ENCODE results near the gene SNX8.

Gene SNX8

DNA sequence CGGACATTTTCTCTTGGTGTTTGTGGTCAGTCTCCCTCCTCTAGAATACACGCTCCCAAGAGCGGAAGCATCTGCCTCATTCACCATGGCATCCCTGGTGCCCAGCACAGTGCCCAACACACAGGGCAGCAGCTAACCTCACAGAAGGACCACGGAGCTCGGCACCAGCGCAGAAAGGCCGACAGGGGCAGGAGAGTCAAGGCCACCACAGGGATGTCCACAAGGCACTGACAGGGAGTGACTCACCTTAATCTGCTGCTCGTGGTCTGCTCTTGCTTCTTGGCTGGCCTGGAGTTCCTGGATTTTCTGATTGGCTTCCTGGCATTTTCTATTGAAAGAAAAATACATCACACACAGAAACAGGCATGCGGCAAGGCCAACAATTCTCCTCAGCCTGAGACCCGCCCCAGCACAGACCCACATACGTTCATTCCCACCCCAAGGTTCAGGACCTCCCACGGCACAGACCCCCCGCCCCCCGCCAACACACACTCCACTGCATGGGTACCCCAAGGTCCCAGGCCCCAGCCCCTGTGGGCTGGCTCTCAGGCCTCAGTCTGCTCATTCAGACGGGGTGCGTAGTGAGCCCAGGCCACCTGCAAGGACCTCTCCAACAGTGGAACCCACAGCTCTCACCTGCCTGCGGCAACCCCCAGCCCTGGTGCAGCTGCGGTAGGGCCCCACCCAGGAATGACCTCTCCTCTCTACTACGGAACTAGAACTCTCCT, 96.4 kb downstream of the SNX8 start:
- Histone ChIP-seq H3K27ac (ENCODE audit: low read depth, low read length) (no peak overlapping the region), H3K4me3 (ENCODE audit: low read length) (no peak overlapping the region), H3K9ac (ENCODE audit: low read length) (no peak overlapping the region), H3K27me3 (ENCODE audit: control insufficient read depth, insufficient read depth, low read length) (no peaks in the 10 kb centered on the region), H3K36me3 (ENCODE audit: control insufficient read depth, insufficient read depth, low read length) (peaks cover 33% of the 10 kb centered on the region), H3K4me1 (ENCODE audit: control insufficient read depth, insufficient read depth, low read length) (no peaks in the 10 kb centered on the region)

DNA sequence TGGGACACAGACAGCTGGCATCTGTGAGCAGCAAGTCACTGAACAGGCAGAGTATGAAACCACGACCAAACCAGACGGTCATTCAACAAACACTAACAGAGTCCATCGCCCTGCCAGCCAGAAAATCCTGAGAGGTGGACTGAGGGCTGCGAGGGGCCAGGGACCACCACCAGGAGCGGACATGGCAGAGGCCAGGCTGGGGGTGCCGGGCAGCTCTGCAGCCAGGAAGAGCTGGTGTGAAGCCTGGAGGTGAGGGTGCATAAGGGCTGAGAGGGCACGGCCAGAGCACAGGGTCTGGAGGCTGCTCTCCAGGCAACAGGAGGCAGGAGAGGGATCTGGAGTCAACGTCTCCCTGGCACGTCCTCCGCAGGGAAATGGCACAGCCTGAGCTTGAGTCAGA, 97.0 kb downstream of the SNX8 start:
- Histone ChIP-seq H3K27me3 (ENCODE audit: control insufficient read depth, insufficient read depth, low read length) (no peaks in the 10 kb centered on the region), H3K9ac (ENCODE audit: low read length) (no peak overlapping the region), H3K4me3 (ENCODE audit: low read length) (no peak overlapping the region), H3K4me1 (ENCODE audit: control insufficient read depth, insufficient read depth, low read length) (no peaks in the 10 kb centered on the region), H3K27ac (ENCODE audit: low read depth, low read length) (no peak overlapping the region), H3K36me3 (ENCODE audit: control insufficient read depth, insufficient read depth, low read length) (peaks cover 34% of the 10 kb centered on the region)

DNA sequence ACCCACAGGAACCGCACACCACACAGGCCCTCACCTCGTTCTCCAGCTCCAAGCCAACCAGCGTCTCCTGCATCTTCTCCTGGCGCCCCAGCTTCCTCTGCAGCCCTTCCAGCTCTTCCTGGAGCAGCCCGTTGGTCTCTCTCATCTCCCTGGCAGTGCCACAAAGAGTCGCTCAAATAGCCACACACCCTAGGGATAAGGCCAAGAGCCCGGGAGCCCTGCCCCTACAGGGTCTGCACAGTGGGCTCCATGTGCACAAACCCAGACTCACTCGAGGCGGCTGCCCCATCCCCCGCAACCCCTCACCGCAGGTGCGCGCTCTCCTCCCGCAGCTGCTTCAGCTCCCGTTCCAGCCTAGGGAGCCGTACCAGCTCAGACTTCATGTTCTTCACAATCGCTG, 98.4 kb downstream of the SNX8 start:
- no peaks in the 10 kb centered on the region for H3K27me3 ChIP-seq (ENCODE audit: control insufficient read depth, insufficient read depth, low read length)
- H3K4me1 ChIP-seq (ENCODE audit: control insufficient read depth, insufficient read depth, low read length): no peaks in the 10 kb centered on the region
- peaks cover 30% of the 10 kb centered on the region for H3K36me3 ChIP-seq (ENCODE audit: control insufficient read depth, insufficient read depth, low read length)
- no peak overlapping the region for H3K9ac ChIP-seq (ENCODE audit: low read length)
- H3K4me3 ChIP-seq (ENCODE audit: low read length): no peak overlapping the region
- no peak overlapping the region for H3K27ac ChIP-seq (ENCODE audit: low read depth, low read length)

DNA sequence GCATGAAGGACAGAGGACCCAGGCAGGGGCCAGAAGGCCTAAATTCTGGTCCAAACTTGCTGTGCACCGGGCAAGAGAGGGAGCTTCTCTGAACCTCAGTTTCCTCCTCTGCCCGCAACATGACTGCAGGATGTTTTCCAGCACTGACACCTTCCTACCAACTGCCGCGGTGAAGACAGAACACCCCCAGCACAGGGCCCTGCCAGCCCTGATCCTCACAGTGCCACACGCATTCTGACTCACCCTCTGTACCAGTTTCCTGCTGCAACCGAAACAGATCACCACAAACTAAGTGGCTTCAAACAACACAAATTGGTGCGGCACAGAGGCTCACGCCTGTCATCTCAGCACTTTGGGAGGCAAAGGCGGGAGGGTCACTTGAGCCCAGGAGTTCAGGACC, 99.6 kb downstream of the SNX8 start:
- peaks cover 30% of the 10 kb centered on the region for H3K36me3 ChIP-seq (ENCODE audit: control insufficient read depth, insufficient read depth, low read length)
- H3K4me3 ChIP-seq (ENCODE audit: low read length): no peak overlapping the region
- H3K27me3 ChIP-seq (ENCODE audit: control insufficient read depth, insufficient read depth, low read length): no peaks in the 10 kb centered on the region
- no peak overlapping the region for H3K9ac ChIP-seq (ENCODE audit: low read length)
- H3K4me1 ChIP-seq (ENCODE audit: control insufficient read depth, insufficient read depth, low read length): no peaks in the 10 kb centered on the region
- no peak overlapping the region for H3K27ac ChIP-seq (ENCODE audit: low read depth, low read length)

DNA sequence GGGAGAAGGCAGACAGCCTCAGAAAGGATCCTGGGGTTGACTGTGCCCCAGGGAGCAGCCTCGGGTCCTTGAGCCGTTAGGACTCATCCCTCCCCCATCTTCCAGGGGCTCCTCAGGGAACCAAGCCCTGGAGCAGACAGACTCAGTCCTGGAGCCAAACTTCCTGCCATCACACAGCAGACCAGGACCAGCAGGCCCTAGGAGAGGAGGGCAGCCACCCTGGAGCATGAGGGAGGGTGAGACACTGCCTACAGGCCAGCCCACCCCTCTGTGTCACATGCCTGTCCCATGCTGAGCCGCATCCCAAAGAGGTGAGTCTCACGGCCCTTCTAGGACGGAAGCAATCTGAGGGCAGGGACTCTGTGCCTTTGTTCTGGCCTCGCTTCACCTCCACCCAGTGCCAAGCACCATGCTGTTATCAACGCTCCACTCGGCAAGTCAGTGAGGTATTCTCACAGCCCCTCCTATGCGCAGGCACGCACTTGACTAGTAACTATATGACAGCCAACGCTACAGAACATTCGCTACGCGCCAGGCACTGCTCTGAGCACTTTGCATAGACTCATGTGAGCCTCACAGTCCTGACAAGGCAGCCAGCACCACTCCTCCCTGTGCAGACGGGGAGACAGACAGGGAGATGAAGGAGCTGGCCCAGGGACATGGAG, 100.6 kb downstream of the SNX8 start:
- Histone ChIP-seq H3K36me3 (ENCODE audit: control insufficient read depth, insufficient read depth, low read length) (peaks cover 30% of the 10 kb centered on the region), H3K4me3 (ENCODE audit: low read length) (no peak overlapping the region), H3K27me3 (ENCODE audit: control insufficient read depth, insufficient read depth, low read length) (no peaks in the 10 kb centered on the region), H3K4me1 (ENCODE audit: control insufficient read depth, insufficient read depth, low read length) (no peaks in the 10 kb centered on the region), H3K27ac (ENCODE audit: low read depth, low read length) (no peak overlapping the region), H3K9ac (ENCODE audit: low read length) (no peak overlapping the region)

DNA sequence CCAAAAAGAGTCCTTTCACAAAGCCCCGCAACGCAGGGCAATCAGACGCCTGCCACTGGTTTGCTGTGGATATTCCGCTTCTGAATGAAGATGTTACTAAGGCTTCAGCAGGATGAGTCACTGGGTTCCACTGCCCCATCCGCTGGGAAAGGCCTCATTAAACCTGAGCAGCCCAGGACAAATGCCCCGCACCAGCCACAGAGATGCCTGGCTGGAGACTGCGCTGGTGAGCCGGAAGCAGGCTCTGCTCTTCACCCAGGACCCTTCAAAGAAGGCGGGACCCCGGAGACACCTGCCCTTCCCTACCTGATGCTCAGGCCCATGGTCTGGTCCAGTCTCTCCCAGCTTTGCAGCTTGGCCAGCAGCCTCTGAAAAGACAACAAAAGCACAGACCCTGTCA, 101.3 kb downstream of the SNX8 start:
- no peak overlapping the region for H3K9ac ChIP-seq (ENCODE audit: low read length)
- H3K27ac ChIP-seq (ENCODE audit: low read depth, low read length): no peak overlapping the region
- H3K27me3 ChIP-seq (ENCODE audit: control insufficient read depth, insufficient read depth, low read length): no peaks in the 10 kb centered on the region
- no peaks in the 10 kb centered on the region for H3K4me1 ChIP-seq (ENCODE audit: control insufficient read depth, insufficient read depth, low read length)
- H3K36me3 ChIP-seq (ENCODE audit: control insufficient read depth, insufficient read depth, low read length): peaks cover 30% of the 10 kb centered on the region
- H3K4me3 ChIP-seq (ENCODE audit: low read length): no peak overlapping the region

DNA sequence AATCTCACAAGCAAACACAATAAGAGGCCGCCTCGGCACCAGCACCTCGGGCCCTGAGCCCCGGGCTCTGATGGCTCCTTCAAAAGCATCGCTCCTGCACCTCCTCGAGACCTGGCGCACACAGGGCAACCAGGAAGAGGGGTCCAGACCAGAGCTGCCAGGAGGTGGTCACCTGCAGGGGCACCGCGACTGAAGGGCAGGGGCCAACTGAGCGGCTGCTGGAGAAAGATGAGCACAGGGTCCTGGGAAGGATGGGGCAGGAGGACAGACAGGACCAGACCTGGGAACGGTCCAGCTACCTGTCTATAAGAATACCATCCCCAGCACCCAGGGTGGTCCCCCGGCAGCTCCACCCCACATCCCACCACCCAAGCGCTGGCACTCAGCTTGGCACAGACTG, 102.3 kb downstream of the SNX8 start:
- no peak overlapping the region for H3K4me3 ChIP-seq (ENCODE audit: low read length)
- H3K27ac ChIP-seq (ENCODE audit: low read depth, low read length): no peak overlapping the region
- no peaks in the 10 kb centered on the region for H3K4me1 ChIP-seq (ENCODE audit: control insufficient read depth, insufficient read depth, low read length)
- no peaks in the 10 kb centered on the region for H3K27me3 ChIP-seq (ENCODE audit: control insufficient read depth, insufficient read depth, low read length)
- no peak overlapping the region for H3K9ac ChIP-seq (ENCODE audit: low read length)
- H3K36me3 ChIP-seq (ENCODE audit: control insufficient read depth, insufficient read depth, low read length): peaks cover 30% of the 10 kb centered on the region

DNA sequence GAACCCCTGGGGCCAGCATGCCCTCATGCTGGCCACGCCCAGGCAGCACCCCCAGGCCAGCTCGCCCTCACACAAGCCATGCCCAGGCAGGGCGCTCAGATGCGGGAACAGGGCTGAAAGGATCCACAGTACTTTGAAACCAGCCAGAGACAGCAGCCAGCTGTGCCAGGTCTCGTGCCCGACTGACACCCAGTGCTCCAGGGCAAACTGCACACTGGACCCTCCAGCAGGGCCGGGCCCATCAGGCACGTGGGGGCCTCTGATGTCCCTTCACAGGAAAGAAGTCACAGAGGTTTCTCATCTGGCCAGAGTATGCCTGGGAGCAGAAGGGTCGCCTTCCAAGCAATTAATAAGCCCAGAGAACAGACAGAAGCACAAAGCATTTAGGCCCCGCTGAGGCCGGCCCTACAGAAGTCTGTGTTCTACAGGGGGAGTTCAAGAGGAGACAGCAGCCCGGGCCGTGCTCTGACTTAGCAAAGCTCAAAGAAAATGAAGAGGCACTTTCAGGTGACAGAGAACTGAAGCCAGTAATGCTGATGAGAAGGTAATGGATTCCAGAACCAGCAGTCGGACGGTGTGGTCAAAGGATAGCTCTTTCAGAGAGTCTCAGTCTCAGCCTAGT, 102.9 kb downstream of the SNX8 start:
- Histone ChIP-seq H3K9ac (ENCODE audit: low read length) (no peak overlapping the region), H3K27me3 (ENCODE audit: control insufficient read depth, insufficient read depth, low read length) (no peaks in the 10 kb centered on the region), H3K36me3 (ENCODE audit: control insufficient read depth, insufficient read depth, low read length) (peaks cover 25% of the 10 kb centered on the region), H3K4me3 (ENCODE audit: low read length) (no peak overlapping the region), H3K27ac (ENCODE audit: low read depth, low read length) (no peak overlapping the region), H3K4me1 (ENCODE audit: control insufficient read depth, insufficient read depth, low read length) (no peaks in the 10 kb centered on the region)

DNA sequence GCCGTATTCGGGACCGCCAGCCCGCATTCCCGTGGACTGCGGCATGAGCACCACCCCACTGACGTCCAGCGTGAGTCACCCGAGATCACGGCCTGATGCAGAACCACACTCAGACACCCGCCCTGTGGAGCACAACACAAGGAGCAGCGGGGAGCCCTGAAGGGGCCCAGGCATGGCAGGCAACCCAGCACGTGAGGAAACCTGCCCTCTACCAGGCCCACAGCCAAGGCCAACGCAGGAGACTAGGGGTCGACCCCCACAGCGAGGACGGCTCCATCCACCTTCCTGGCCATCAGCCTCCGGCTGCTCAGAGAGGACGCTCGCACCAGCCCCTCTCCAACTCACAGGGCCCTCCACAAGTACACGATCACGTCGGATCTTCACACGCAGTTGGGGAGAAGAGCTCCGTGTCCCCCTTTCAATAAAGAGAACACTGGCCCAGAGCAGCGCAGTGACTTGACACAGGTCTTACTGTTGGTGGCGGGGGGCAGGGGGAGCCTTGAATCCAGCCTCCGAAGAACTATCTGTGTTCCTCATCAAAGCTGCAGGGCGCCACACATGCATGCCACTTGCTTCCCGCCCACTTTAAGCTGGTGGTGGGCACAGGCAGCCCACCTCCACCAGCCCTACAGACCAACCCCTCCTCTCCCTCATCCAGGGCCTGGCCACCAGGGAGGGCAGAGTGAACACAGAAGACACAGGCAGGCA, 103.5 kb downstream of the SNX8 start:
- Histone ChIP-seq H3K36me3 (ENCODE audit: control insufficient read depth, insufficient read depth, low read length) (peaks cover 22% of the 10 kb centered on the region), H3K27ac (ENCODE audit: low read depth, low read length) (no peak overlapping the region), H3K4me3 (ENCODE audit: low read length) (no peak overlapping the region), H3K4me1 (ENCODE audit: control insufficient read depth, insufficient read depth, low read length) (no peaks in the 10 kb centered on the region), H3K9ac (ENCODE audit: low read length) (no peak overlapping the region), H3K27me3 (ENCODE audit: control insufficient read depth, insufficient read depth, low read length) (no peaks in the 10 kb centered on the region)

DNA sequence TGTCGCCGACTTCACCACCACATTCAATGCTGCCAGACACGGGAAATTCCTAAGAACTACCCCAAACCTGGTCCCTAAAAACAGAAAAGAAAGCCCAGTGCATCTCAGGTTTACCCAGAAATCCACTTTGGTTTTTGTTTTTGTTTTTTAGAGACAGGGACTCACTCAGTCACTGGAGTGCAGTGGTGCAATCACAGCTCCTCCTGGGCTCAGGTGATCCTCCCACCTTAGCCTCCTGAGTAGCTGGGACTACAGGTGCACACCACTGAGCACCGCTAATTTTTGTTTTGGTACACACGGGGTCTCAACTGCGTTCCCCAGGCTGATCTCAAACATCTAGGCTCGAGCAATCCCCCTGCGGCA, 104.3 kb downstream of the SNX8 start:
- Histone ChIP-seq H3K27ac (ENCODE audit: low read depth, low read length) (no peak overlapping the region), H3K36me3 (ENCODE audit: control insufficient read depth, insufficient read depth, low read length) (peaks cover 18% of the 10 kb centered on the region), H3K4me3 (ENCODE audit: low read length) (no peak overlapping the region), H3K4me1 (ENCODE audit: control insufficient read depth, insufficient read depth, low read length) (no peaks in the 10 kb centered on the region), H3K9ac (ENCODE audit: low read length) (no peak overlapping the region), H3K27me3 (ENCODE audit: control insufficient read depth, insufficient read depth, low read length) (no peaks in the 10 kb centered on the region)

DNA sequence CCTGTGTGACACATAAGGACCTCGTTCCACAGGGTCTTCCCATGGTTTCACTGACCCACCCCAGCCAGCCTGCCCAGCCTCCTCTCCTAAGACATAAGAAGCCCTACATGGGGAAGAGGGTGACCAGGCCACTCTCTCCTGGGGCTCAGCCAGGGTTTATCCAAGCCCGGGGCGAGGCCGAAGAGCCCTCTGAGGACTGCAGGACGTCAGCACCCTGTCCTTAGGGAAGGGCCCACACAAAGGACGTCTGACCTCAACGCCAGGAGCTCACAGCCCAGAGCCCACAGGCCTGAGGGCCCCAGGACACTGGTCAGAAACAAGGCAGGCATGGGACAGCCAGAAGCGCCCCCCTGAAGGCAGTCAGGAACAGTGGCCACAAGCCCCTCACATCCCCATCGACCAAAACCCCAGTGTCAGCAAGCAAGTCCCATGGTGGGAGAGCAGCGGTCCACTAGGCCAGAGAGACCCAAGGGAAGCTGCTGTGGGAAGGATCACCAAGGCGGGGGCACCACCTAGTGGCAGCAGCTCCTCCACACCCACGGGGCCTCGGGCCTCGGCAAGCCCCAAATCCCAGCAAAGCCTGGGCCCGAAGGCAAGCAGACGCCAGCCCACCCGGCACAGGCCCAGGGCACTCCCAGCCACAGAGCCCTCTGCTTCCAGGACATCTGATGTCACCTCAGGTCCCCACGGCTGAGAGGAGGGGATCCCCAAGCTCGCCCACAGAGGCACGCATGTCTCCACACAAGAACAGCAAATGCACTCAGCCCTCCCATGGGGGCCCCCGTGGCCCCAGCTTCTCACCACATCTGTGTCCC, 104.9 kb downstream of the SNX8 start:
- peaks cover 5% of the 10 kb centered on the region for H3K4me1 ChIP-seq (ENCODE audit: control insufficient read depth, insufficient read depth, low read length)
- peaks cover 15% of the 10 kb centered on the region for H3K36me3 ChIP-seq (ENCODE audit: control insufficient read depth, insufficient read depth, low read length)
- H3K9ac ChIP-seq (ENCODE audit: low read length): no peak overlapping the region
- no peak overlapping the region for H3K4me3 ChIP-seq (ENCODE audit: low read length)
- H3K27me3 ChIP-seq (ENCODE audit: control insufficient read depth, insufficient read depth, low read length): no peaks in the 10 kb centered on the region
- H3K27ac ChIP-seq (ENCODE audit: low read depth, low read length): no peak overlapping the region

DNA sequence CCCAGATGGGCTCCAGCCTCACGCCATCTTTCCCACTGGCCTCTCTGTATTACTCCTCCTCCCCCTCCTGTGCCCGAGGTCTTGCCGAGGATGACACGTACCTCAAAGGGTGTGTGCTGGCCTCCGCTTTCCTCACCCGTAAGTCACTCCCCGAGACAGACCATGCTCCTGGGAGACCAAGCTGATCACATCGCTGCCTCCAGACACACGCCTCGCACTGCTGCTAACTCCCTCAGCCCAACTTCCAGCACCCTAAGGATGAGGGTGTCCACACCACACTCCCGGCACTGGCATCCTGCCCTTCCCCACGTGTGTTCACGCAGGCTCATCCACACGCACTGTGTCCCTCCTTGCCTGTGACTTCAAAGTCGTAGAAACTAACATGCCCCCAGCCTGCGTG, 105.5 kb downstream of the SNX8 start:
- Histone ChIP-seq H3K4me1 (ENCODE audit: control insufficient read depth, insufficient read depth, low read length) (peaks cover 11% of the 10 kb centered on the region), H3K9ac (ENCODE audit: low read length) (no peak overlapping the region), H3K36me3 (ENCODE audit: control insufficient read depth, insufficient read depth, low read length) (peaks cover 11% of the 10 kb centered on the region), H3K4me3 (ENCODE audit: low read length) (no peak overlapping the region), H3K27me3 (ENCODE audit: control insufficient read depth, insufficient read depth, low read length) (no peaks in the 10 kb centered on the region), H3K27ac (ENCODE audit: low read depth, low read length) (no peak overlapping the region)

Measured in rectal smooth muscle tissue (tissue), 1 donor.